Measurements from ENCODE around the gene APEH.

The APEH gene

DNA sequence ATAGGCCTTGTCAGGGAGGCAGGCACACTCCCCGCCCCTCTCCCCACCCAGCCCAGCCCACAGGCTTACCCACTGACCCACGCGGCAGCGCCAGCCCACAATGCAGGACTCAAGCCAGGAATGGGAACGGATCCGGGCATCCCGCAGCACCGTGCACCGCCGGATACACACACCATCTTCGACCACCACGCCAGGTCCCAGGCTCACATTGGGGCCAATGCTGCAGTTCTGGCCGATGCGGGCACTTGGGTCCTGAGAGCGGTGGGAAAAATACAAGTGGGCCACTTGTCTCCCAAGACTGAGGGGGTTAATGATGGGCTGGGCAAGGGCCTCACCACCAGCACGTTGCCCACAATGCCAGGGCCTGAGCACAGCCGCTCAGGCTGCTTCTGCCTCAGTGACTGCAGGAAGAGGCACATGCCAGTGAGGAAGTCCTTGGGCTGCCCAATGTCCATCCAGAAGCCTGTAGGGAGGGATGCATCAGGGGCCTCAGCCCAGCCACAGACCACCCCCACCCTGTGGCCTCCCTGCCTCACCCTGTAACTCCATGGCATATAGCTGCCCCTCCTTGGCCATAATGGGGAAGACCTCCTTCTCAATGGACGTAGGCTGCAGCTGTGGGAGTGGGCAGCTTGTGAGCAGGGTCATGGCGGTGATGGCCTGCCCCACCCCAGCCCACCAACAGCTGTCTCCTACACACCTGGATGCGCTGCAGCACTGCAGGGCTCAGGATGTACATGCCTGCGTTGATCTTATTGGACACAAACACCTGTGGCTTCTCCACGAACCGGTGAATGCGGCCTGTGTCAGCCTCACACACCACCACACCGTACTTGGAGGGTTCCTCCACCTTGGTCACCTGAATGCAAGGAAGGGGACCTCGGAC, 48.0 kb downstream of the APEH start:
- TF ChIP-seq, protein P1, sequence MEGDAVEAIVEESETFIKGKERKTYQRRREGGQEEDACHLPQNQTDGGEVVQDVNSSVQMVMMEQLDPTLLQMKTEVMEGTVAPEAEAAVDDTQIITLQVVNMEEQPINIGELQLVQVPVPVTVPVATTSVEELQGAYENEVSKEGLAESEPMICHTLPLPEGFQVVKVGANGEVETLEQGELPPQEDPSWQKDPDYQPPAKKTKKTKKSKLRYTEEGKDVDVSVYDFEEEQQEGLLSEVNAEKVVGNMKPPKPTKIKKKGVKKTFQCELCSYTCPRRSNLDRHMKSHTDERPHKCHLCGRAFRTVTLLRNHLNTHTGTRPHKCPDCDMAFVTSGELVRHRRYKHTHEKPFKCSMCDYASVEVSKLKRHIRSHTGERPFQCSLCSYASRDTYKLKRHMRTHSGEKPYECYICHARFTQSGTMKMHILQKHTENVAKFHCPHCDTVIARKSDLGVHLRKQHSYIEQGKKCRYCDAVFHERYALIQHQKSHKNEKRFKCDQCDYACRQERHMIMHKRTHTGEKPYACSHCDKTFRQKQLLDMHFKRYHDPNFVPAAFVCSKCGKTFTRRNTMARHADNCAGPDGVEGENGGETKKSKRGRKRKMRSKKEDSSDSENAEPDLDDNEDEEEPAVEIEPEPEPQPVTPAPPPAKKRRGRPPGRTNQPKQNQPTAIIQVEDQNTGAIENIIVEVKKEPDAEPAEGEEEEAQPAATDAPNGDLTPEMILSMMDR (IDR thresholded peaks at IDR 0.05; ENCODE audit: extremely low read depth, insufficient read depth, missing control alignments) = no peak
- DNase-seq (ENCODE audit: low spot score) = no peak
- in situ Hi-C loops (cut with MboI; ENCODE audit: low pct_unique_long_range_greater_than_20kb, low sequenced_read_pairs, unreplicated experiment) = no loop called here

DNA sequence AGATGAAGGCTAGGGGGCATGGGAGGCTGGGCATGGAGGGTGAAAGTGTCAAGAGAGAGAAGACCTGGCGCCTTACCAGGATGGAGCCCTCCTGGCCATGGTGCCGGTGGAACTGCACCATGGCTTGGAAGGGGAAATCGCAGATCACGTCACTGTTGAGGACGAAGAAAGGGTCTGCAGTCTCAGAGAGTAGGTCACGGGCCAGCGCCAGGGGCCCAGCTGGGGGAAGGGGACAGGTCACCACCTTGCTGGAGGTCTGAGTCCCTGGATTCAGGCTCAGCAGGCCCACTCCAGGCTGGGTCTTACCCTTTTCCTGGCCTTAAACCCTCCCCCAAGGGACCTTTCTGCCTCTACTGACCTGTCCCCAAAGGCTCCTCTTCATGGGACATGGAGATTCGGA, 48.7 kb downstream of the APEH start:
- TF ChIP-seq, protein P1 (IDR thresholded peaks at IDR 0.05; ENCODE audit: extremely low read depth, insufficient read depth, missing control alignments) = no peak
- in situ Hi-C loops (cut with MboI; ENCODE audit: low pct_unique_long_range_greater_than_20kb, low sequenced_read_pairs, unreplicated experiment) = no loop called here
- no peak for DNase-seq (ENCODE audit: low spot score)

DNA sequence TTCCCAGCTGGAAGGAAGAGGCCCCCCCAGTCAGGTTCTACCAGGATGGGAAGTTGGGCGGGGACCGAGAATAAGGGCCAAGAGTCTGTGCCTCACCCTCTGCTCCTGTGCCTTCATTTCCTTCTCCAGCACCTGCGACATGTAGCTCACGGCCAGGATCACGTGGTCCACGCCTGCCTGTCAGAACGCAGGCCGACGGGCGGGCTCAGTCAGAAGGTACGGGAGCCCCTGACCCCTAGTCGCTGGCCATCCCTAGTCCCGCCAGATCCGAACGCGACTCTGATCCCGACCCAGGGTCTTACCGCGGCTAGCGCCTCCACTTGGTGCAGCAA, 49.1 kb downstream of the APEH start:
- TF ChIP-seq, protein P1 (IDR thresholded peaks at IDR 0.05; ENCODE audit: extremely low read depth, insufficient read depth, missing control alignments) = no peak
- in situ Hi-C loops (cut with MboI; ENCODE audit: low pct_unique_long_range_greater_than_20kb, low sequenced_read_pairs, unreplicated experiment) = no loop called here
- DNase-seq (ENCODE audit: low spot score) = peak; percentile 73

DNA sequence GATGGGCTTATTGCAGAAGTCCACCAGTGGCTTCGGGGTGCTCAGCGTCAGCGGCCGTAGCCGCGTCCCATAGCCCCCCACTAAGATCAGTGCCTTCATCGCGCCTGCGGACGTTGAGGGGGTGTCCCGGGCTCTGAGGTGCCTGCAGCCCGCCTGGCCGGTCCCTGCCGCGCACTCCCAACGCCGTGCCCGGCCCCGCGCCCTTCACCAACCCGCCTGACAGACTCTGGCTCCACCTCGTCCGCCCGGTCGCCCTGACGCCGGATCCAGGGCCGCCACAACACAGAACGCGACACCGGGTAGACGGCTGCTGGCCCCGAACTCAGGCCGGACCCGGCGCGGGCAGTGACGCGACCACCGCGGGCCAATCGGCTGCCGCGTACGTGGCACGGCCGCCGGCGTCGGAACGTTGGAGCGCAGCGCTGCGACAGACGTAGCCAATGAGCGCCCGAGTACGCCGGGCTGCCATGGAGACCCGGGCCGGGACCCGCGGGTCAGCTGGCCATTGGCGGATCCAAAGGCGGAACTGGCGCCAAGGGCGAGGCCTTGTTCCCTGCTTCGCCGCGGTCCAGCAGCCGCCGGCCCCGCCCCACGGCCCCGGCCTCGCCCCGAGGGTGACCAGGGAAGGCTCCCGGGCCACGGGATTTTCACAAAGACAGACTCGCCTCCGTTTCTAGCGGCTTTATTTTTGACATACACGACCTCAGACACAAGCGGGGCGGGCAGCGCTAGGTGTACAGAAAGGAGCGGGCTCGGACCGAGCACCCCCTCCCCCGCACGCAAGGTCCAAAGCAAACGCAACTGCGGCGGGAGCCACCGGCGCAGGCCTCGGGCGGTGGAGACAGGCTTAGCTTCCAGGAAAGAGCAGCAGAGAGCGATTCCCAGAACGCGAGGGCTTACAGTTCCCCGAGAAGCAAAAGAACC, 49.7 kb downstream of the APEH start, which contains the start of gene GMPPB:
Gene GMPPB, minus strand, starts transcription at position 324 of the 924 bp plus-strand sequence. Its CDS starts 225 bp downstream, at position 99.
- TF ChIP-seq, protein P1 (IDR thresholded peaks at IDR 0.05; ENCODE audit: extremely low read depth, insufficient read depth, missing control alignments) = no peak
- in situ Hi-C loops (cut with MboI; ENCODE audit: low pct_unique_long_range_greater_than_20kb, low sequenced_read_pairs, unreplicated experiment) = no loop called here
- DNase-seq (ENCODE audit: low spot score) = peak; percentile 98

DNA sequence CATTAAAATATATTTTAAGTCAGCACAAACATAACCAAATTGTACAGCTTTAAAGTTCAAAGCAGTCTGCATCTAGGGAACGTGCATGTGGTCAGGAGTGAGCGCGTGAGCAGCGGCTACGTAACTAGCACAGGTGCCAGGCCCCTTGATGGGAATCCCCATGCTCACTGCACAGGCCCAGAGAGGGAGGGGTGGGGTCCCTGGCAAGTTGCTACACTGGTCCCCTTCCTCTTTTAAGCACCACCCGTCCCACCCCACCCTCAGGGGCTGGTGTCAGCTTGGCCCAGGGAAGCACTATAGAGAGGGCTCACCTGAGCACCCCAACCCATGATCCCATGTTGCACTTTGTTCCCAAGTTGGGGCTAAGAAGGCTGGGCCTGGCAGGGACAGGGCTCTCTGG, 50.4 kb downstream of the APEH start:
- TF ChIP-seq, protein P1 (IDR thresholded peaks at IDR 0.05; ENCODE audit: extremely low read depth, insufficient read depth, missing control alignments) = no peak
- DNase-seq (ENCODE audit: low spot score) = peak; percentile 61

DNA sequence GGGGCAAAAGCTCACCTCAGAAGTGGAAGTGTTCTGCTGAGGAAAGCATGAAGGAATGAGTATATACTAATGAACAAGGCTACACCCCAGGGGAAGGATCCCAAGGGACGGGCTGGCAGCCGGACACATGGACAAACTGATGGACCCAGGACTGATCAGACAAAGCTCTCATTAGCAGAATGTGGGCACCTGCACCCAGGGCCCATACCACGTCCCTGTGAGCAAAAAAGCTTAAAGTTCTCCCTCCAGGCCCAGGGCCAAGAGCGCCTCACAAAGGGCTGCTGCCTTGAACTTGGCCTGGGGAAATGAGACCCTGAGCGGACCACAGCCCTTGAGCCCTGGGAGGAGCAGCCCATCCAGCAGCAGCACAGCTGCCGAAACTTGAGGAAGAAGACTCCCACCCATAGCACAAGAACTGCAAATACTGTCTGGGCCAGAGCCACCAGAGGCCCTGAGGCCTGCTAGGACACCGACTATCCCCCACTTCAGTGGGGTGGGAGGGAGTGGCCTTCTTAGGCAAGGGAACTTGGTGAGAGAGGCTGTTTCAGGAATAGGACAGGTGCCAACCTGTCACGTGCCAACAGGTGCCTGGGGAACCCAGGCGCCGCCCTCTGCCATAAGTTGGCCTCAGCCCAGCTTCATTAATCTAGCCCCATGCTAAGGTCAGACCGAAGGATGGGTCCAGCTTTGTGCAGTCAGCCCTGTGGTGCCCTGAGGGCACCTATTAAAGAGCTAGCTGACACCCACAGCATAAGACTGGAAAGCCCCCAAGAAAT, 51.9 kb downstream of the APEH start:
- TF ChIP-seq, protein P1 (IDR thresholded peaks at IDR 0.05; ENCODE audit: extremely low read depth, insufficient read depth, missing control alignments) = no peak
- no peak for DNase-seq (ENCODE audit: low spot score)
- in situ Hi-C loops (cut with MboI; ENCODE audit: low pct_unique_long_range_greater_than_20kb, low sequenced_read_pairs, unreplicated experiment) = no loop called here

More for the DNA sequence above, 50.4 kb downstream of the APEH start:
- in situ Hi-C loops (cut with MboI; ENCODE audit: low pct_unique_long_range_greater_than_20kb, low sequenced_read_pairs, unreplicated experiment) = no loop called here
